ENCODE data around the gene SLC30A10.

- TF ChIP-seq POLR2A (IDR thresholded peaks at IDR 0.05; ENCODE audit: low read depth, low read length) (no peak), POU2F2 (IDR thresholded peaks at IDR 0.05; ENCODE audit: low read depth, low read length) (no peak)
These were observed 47.4 kb downstream of the SLC30A10 start for GRCh38 chr1:219880765-219881457.

Data from GM12891 (cell line).